T-helper 2 cell treated with Interferon-gamma antibody and Interleukin-4, amounts not matched to agents 5 μg/mL and 100 μg/mL, for 36 hours (primary cell): ENCODE measurements around the gene JAZF1.

Source experiments
- DNase-seq: peaks from one replicate; pipeline ENCODE4 v3.0.0; 2021; ENCODE audit warnings: low spot score
- H3K27ac Mint-ChIP-seq: one replicate; pipeline ENCODE4 v1.8.0; 2021; ENCODE audit warnings: mild to moderate bottlenecking, mixed read lengths
- H3K27me3 Mint-ChIP-seq: one replicate; pipeline ENCODE4 v1.8.0; 2021; ENCODE audit warnings: low read depth, mixed read lengths
- H3K36me3 Mint-ChIP-seq: one replicate; pipeline ENCODE4 v1.8.0; 2021; ENCODE audit warnings: low read depth, mixed read lengths
- H3K4me1 Mint-ChIP-seq: one replicate; pipeline ENCODE4 v1.8.0; 2021; ENCODE audit warnings: low read depth, mixed read lengths
- H3K4me3 Mint-ChIP-seq: one replicate; pipeline ENCODE4 v1.8.0; 2022; ENCODE audit warnings: mild to moderate bottlenecking, moderate library complexity, mixed read lengths
- H3K9me3 Mint-ChIP-seq: one replicate; pipeline ENCODE4 v1.8.0; 2021; ENCODE audit warnings: mixed read lengths

Gene JAZF1

DNA sequence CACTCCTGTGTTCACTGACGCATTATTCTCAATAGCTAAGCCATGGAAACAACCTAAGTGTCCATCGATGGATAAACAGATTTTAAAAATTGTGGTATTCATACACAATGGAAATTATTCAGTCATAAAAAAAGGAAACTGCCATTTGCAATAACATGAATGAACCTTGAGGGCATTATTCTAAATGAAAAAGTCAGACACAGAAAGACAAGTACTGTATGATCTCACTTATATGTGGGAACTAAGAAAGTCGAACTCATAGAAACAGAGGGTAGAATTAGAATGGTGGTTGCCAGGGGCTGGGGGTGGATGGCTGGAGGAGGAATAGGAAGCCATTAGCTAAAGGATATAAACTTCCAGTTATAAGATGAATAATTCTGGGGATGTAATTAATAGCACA lies 71.8 kb downstream of the JAZF1 start:
- no peak overlapping the region for H3K27ac Mint-ChIP-seq
- H3K4me1 Mint-ChIP-seq = no peaks in the 10 kb centered on the region
- no peaks in the 10 kb centered on the region for H3K36me3 Mint-ChIP-seq
- no peaks in the 10 kb centered on the region for H3K9me3 Mint-ChIP-seq
- H3K27me3 Mint-ChIP-seq = peaks cover 3% of the 10 kb centered on the region
- no peak overlapping the region for H3K4me3 Mint-ChIP-seq
- DNase-seq = no peak

DNA sequence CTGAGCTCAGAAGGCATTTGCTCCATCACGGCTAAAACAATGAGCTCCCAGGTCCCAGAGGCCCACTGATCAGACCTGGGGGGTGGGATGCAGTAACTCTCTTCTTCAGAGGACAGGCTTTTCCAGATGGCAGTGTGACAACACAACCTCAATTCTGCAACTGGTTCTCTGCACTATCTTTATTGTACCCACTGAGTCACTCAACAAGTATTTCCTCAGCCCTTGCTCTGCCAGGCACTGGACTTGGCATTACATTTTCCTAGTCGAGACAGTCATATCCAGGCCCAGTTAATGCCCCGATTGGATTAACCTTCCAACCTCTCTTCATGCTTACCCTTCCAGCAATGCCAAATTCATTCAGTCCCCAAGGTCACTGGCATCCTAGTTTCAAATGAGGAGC lies 72.6 kb downstream of the JAZF1 start:
- H3K4me1 Mint-ChIP-seq = no peaks in the 10 kb centered on the region
- no peak overlapping the region for H3K27ac Mint-ChIP-seq
- H3K36me3 Mint-ChIP-seq = no peaks in the 10 kb centered on the region
- peaks cover 3% of the 10 kb centered on the region for H3K27me3 Mint-ChIP-seq
- no peak overlapping the region for H3K4me3 Mint-ChIP-seq
- DNase-seq = no peak
- no peaks in the 10 kb centered on the region for H3K9me3 Mint-ChIP-seq

- Mint-ChIP-seq H3K9me3 (no peaks in the 10 kb centered on the region), H3K27me3 (peaks cover 3% of the 10 kb centered on the region), H3K27ac (no peak overlapping the region), H3K36me3 (no peaks in the 10 kb centered on the region), H3K4me3 (no peak overlapping the region), H3K4me1 (no peaks in the 10 kb centered on the region)
- DNase-seq = no peak
These were observed 74.2 kb downstream of the JAZF1 start for GRCh38 chr7:28106321-28106829.

- Mint-ChIP-seq H3K27me3 (peaks cover 3% of the 10 kb centered on the region), H3K4me3 (no peak overlapping the region), H3K36me3 (no peaks in the 10 kb centered on the region), H3K9me3 (no peaks in the 10 kb centered on the region), H3K4me1 (no peaks in the 10 kb centered on the region), H3K27ac (no peak overlapping the region)
- DNase-seq = no peak
These were observed 75.4 kb downstream of the JAZF1 start for GRCh38 chr7:28105234-28105633.

- Mint-ChIP-seq H3K4me3 (no peak overlapping the region), H3K9me3 (no peaks in the 10 kb centered on the region), H3K4me1 (no peaks in the 10 kb centered on the region), H3K27ac (no peak overlapping the region), H3K27me3 (peaks cover 4% of the 10 kb centered on the region), H3K36me3 (no peaks in the 10 kb centered on the region)
- DNase-seq = no peak
These were observed 75.8 kb downstream of the JAZF1 start for GRCh38 chr7:28104811-28105210.

DNA sequence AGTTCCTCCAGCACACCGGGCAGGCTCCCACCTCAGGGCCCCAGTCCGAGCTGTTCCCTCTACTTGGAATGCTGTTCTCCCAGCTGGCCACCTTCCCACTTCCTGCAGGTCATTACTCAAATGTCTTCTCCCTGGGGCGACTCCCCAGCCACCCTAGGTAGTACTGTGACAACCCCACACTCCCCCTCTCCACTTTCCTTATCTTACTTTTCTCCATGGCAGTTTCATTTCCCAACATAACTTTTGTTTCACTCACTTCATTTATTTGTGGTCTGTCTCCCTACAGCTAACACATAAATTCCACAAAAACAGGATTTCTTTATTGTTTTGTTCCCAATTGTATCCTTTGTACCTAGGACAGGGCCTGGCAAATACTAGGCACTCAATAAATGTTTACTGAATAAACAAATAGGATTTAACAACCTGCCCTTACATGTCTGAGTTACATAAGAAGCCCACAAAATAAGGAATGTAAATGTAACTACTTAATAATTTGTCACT lies 76.5 kb downstream of the JAZF1 start:
- peaks cover 6% of the 10 kb centered on the region for H3K27me3 Mint-ChIP-seq
- H3K9me3 Mint-ChIP-seq = no peaks in the 10 kb centered on the region
- H3K36me3 Mint-ChIP-seq = no peaks in the 10 kb centered on the region
- DNase-seq = no peak
- H3K4me3 Mint-ChIP-seq = no peak overlapping the region
- H3K27ac Mint-ChIP-seq = no peak overlapping the region
- no peaks in the 10 kb centered on the region for H3K4me1 Mint-ChIP-seq

DNA sequence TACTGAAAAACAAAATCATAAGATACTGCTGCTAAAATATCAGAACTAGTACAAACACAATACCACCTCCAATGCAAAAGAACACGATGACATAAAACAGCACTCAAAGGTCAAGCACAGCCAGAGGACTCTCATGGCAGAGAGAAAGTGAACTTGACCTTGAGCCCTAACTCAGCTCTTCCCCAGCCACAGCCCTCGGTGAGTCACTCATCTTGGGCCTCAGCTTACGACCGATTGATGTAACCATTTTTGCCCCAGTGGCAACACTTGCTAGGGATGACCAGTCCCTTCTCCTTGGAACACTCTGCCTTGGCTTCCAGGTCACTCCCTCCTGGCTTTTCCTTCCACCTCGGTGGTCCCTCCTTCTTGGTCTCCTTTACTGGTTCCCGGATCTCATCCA lies 77.8 kb downstream of the JAZF1 start:
- no peak for DNase-seq
- Mint-ChIP-seq H3K27ac (no peak overlapping the region), H3K4me3 (no peak overlapping the region), H3K27me3 (peaks cover 6% of the 10 kb centered on the region), H3K4me1 (no peaks in the 10 kb centered on the region), H3K36me3 (no peaks in the 10 kb centered on the region), H3K9me3 (no peaks in the 10 kb centered on the region)

- Mint-ChIP-seq H3K4me3 (no peak overlapping the region), H3K4me1 (no peaks in the 10 kb centered on the region), H3K27me3 (peaks cover 3% of the 10 kb centered on the region), H3K27ac (no peak overlapping the region), H3K9me3 (no peaks in the 10 kb centered on the region), H3K36me3 (no peaks in the 10 kb centered on the region)
- DNase-seq = peak; percentile 11
These were observed 83.9 kb downstream of the JAZF1 start for GRCh38 chr7:28096713-28097112.

DNA sequence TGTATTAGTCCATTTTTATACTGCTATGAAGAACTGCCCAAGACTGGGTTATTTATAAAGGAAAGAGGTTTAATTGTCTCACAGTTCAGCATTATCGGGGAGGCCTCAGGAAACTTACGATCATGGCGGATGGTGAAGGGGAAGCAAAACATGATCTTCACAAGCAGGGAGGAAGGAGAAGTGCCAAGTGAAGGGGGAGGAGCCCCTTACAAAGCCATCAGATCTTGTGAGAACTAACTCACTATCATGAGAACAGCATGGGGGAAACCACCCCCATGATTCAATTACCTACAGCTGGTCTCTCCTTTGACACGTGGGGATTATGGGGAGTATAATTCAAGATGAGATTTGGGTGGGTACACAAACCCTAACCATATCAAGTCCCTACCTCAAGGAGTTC lies 85.4 kb downstream of the JAZF1 start:
- Mint-ChIP-seq H3K36me3 (no peaks in the 10 kb centered on the region), H3K9me3 (no peaks in the 10 kb centered on the region), H3K4me3 (no peak overlapping the region), H3K27ac (no peak overlapping the region), H3K27me3 (peaks cover 3% of the 10 kb centered on the region), H3K4me1 (no peaks in the 10 kb centered on the region)
- no peak for DNase-seq

- H3K9me3 Mint-ChIP-seq = no peaks in the 10 kb centered on the region
- no peak overlapping the region for H3K27ac Mint-ChIP-seq
- no peaks in the 10 kb centered on the region for H3K36me3 Mint-ChIP-seq
- peak; percentile 27 for DNase-seq
- no peaks in the 10 kb centered on the region for H3K4me1 Mint-ChIP-seq
- H3K27me3 Mint-ChIP-seq = peaks cover 4% of the 10 kb centered on the region
- H3K4me3 Mint-ChIP-seq = no peak overlapping the region
These were observed 86.9 kb downstream of the JAZF1 start for GRCh38 chr7:28093623-28094232.

DNA sequence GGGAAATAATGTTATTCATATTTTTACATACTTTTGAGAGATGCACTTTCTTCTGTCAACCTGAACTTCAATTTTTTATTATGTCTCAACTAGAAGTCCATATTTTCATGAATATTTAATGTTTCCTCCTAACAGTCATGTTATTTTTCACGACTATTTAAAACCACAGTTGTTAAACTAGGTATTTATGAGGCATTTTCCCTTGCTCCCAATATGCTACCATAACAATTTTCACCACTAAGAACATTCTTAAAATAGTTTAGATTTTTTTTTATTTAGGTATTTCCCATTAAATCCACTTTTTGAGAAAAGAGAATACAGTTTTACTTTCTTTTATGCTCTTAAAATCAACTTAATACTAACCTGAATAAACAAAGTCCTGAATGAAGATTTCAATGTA lies 89.4 kb downstream of the JAZF1 start:
- Mint-ChIP-seq H3K27me3 (peaks cover 10% of the 10 kb centered on the region), H3K36me3 (no peaks in the 10 kb centered on the region), H3K4me3 (no peak overlapping the region), H3K9me3 (no peaks in the 10 kb centered on the region), H3K27ac (no peak overlapping the region), H3K4me1 (no peaks in the 10 kb centered on the region)
- no peak for DNase-seq

GRCh38 chr7:28088901-28089714 lies 91.5 kb downstream of the JAZF1 start:
- Mint-ChIP-seq H3K4me1 (no peaks in the 10 kb centered on the region), H3K9me3 (no peaks in the 10 kb centered on the region), H3K27ac (no peak overlapping the region), H3K27me3 (peaks cover 14% of the 10 kb centered on the region), H3K4me3 (no peak overlapping the region), H3K36me3 (no peaks in the 10 kb centered on the region)
- DNase-seq = no peak

GRCh38 chr7:28088032-28088431 lies 92.6 kb downstream of the JAZF1 start:
- DNase-seq = no peak
- Mint-ChIP-seq H3K4me1 (no peaks in the 10 kb centered on the region), H3K4me3 (no peak overlapping the region), H3K27ac (no peak overlapping the region), H3K27me3 (peaks cover 15% of the 10 kb centered on the region), H3K36me3 (no peaks in the 10 kb centered on the region), H3K9me3 (no peaks in the 10 kb centered on the region)

DNA sequence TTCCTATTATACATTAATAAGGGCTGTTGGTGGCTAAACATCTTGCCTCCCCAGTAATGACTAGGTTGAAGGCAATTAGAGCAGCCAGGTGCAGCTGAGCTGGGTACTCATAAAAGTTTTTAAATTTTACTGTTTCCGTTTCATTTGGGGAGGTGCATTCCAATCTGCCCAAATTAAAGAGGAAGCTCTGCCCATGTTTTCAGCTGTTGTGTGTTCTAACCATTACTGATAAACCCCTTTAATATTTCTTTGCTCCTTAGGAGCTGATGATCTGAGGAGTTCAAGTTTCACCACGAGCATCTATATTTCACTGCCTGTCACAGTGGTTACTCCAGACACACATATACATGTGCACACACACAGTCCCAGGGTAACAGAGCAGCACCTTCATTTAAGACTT lies 94.4 kb downstream of the JAZF1 start:
- H3K9me3 Mint-ChIP-seq = no peaks in the 10 kb centered on the region
- H3K4me1 Mint-ChIP-seq = no peaks in the 10 kb centered on the region
- DNase-seq = no peak
- H3K27me3 Mint-ChIP-seq = peaks cover 17% of the 10 kb centered on the region
- no peak overlapping the region for H3K27ac Mint-ChIP-seq
- no peak overlapping the region for H3K4me3 Mint-ChIP-seq
- H3K36me3 Mint-ChIP-seq = no peaks in the 10 kb centered on the region
